ENCODE results near the gene TVP23A.
A peak's percentile ranks its signal among the peaks of the same experiment; 100 is the strongest.
"Not testable (repeated sequence)": the region's sequence is repeated elsewhere in the genome, so short reads cannot be mapped to it uniquely, and the experiment has no call there.

TVP23A gene

DNA sequence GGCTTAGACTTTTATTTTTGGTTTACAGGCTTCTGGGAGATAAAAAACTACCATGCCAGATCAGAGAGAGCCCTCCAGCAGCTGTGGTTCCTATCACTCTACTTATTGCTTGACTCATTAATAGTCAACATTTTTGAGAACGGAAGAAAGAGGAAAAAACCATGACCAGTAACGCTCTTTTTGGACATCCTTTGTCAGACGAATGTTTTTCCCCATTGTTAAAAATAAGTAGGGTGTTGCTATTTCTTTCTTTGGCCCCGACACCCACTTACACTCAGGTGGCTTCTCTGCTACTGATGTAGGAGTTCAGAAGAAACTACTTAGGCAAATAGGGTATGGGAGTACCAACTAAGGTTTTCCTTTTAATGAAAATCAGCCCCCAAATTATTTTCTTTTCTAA lies 27.5 kb downstream of the TVP23A start:
- DNase-seq = no peak

- DNase-seq = not testable (repeated sequence)
These were observed 30.0 kb downstream of the TVP23A start for GRCh38 chr16:10788630-10789029.

- DNase-seq = no peak
These were observed 31.3 kb downstream of the TVP23A start for GRCh38 chr16:10787304-10787703.

DNA sequence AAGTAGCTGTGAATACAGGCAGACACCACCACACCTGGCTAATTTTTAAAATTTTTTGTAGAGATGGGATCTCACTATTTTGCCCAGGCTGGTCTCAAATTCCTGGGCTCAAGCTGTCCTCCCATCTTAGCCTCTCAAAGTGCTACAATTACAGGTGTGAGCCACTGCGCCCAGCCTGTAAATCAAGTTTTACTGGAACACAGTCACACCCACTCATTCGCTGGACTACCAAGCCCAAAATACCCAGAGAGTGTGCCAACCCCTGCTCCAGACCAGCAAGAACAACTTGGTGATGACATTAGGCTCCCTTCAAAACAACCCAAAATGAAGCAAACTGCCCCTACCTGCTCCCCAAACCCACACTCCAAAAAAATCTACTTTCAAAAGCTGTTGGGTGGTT lies 36.0 kb downstream of the TVP23A start:
- no peak for DNase-seq

DNA sequence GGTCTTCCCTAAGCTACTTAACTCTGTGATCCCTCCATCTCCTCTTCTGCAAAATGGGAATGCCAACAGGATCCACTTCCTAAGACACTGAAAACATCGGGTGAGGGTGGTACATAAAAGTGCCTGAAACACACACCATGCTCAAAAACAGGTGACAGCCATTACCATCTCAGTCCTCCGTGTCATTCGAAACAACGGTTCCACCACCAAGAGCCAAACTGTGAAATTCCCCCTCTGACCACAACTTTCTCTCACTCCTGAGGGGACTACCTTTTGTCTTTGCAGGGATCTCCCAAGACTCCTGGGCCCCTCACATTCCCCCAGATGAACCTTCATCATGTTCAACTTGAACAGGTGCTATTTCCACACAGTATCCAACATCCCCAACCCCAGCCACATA lies 38.0 kb downstream of the TVP23A start:
- DNase-seq = no peak

DNA sequence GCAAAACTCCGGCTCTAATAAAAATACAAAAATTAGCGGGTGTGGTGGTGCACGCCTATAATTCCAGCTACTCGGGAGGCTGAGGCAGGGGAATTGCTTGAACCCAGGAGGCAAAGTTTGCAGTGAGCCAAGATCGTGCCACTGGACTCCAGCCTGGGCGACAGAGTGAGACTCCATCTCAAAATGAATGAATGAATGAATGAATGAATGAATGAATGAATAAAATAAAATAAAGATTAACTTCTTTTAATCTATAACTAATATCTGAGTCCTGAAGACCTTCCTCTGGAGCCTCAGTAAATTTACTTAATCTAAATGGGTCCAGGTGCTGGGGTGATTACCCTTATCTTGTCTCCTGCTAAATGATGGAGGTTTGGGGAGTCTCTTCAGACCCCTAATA lies 38.7 kb downstream of the TVP23A start:
- not testable (repeated sequence) for DNase-seq

GRCh38 chr16:10777356-10777755 lies 41.2 kb downstream of the TVP23A start:
- no peak for DNase-seq

GRCh38 chr16:10776923-10777322 lies 41.7 kb downstream of the TVP23A start:
- not testable (repeated sequence) for DNase-seq

DNA sequence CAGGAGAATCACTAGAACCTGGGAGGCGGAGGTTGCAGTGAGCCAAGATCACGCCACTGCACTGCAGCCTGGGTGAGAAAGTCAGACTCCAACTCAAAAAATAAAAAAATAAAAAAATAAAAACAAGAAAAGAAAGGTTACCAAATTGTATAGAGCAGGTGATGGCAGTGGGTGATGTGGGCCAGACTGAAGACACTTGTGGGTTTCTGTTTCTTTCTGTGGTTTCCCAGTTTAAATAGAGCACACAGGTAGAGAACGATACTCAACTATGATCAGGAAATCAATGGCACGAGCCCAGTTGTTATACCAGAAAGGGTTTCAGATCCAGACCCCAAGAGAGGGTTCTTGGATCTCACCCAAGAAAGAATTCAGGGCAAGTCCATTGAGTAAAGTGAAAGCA lies 42.3 kb downstream of the TVP23A start:
- no peak for DNase-seq

DNA sequence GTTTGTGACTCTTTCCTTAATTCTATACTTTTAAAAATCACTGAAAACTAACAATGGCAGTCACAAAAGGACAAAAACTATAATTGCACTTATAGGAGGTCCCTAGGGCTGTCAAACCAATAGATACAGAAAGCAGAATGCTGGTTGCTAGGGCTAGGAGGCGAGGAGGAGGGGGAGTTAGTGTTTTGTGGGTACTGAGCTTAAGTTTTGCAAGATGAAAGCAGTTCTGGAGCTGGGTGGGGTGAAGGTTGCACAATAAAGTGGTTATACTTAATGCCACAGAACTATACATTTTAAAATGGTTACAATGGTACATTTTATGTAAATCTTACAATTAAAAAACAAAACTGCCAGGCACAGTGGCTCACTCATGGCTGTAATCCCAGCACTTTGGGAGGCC lies 47.7 kb downstream of the TVP23A start:
- no peak for DNase-seq

DNA sequence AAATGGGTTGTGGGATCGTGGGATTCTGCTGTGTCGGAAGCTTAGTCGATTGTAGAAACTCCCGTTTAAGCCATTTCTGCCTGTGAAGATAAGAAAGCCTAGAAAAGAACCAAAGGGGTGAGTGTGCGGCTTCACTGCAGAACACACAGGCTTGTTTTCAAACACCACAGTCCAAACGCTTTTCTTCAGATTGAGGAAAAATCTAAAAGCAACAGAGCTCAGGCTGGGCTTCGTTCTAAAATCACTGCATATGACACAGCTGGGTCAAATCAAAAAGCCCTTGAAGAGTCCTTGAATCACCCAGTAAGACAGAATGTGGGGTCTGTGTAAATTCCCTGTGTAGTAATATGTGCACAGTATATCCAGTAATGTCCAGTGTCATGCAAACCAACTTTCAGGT lies 49.2 kb downstream of the TVP23A start:
- DNase-seq = no peak

DNA sequence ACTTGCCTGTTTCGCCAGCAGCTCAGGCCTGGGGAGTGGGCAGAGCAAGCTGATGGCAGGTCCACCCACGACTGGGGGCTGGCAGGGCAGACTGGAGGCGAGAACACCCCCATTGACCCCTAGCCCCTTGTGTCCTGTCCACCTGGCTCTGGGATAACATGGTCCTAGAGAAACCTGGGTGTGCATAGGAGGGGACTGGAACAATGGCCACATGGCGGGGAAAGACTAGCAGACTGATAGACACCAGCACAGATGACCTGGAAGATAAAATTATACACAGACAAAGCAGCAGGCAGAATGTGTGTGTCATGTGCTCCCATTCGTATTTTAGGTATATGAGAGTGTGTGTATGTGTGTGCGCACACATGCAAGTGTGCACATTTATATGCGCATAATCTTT lies 51.5 kb downstream of the TVP23A start:
- no peak for DNase-seq

- DNase-seq = no peak
These were observed 52.8 kb downstream of the TVP23A start for GRCh38 chr16:10765772-10766171.

GRCh38 chr16:10763456-10763855 lies 55.1 kb downstream of the TVP23A start:
- DNase-seq = no peak

DNA sequence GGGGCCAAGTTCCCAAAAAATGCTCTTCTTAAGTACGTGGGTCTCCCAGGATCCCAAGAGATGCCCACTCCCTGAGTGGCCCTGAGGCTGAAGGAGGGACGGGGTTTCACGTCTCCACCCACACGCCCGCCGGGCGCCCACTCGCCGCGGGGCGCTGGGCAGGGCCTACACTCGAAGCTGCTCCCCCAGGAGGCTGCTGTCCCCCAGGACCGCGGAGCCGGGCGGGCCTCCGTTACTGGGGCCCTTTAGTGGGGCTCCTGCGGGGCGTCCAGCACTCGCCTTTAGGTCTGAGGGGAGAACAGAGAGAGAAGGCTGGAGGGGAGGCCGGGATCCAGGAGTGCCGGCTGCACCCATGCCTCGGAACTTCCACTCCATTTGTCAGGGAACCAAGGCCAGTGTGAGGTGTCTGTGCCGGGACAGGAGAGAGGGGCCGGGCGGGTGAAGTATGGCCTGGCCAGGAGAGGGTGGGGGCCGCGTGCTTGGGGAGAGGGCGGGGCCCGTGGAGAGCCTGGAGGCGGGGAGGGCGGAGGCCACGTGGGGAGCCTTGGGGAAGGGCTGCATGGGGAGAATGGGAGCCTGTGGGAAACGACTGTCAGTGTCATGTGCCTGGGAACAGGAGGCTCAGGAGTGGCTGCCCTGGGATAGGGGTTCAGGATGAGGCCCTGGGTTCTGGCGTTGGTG lies 56.1 kb downstream of the TVP23A start:
- DNase-seq = no peak

GRCh38 chr16:10761373-10761772 lies 57.2 kb downstream of the TVP23A start:
- DNase-seq = no peak

GRCh38 chr16:10760858-10761257 lies 57.7 kb downstream of the TVP23A start:
- no peak for DNase-seq

GRCh38 chr16:10756574-10756973 lies 62.0 kb downstream of the TVP23A start:
- DNase-seq = peak; percentile 34

DNA sequence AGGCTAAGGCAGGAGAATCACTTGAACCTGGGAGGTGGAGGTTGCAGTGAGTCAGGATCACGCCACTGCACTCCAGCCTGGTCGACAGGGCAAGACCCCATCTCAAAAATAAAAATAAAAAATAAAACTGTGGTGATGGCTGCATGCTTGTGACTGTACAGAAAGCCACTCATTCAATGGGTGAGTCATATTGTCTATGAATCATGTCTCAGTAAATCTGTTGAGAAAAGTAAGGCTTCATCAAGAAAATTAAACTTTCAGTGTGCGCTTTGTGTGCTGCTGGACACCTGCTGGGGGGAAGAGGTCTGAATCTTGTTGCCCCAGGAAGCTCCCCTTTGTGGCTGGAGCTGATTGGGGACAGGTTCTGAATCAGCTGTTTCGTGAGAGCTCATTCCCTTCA lies 63.7 kb downstream of the TVP23A start:
- DNase-seq = peak; percentile 61

DNA sequence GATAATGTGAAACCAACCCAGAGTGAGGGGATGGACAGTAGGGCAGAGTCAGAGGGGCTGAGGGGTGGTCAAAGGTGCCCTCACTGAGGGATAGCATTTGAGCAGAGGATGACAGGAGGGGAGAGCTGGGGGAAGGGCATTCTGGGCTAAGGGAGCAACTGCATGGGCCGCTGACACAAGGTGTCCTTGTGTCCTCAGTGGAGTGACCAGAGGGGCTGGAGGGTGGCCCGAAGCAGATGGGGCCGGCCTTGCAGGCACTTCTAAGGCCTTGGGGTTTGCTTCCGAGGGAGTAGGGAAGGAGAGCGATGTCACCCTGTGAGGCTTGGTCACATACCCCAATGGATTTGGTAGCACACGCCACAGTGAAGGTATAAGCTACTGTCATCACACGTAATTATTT lies 64.9 kb downstream of the TVP23A start:
- no peak for DNase-seq

DNA sequence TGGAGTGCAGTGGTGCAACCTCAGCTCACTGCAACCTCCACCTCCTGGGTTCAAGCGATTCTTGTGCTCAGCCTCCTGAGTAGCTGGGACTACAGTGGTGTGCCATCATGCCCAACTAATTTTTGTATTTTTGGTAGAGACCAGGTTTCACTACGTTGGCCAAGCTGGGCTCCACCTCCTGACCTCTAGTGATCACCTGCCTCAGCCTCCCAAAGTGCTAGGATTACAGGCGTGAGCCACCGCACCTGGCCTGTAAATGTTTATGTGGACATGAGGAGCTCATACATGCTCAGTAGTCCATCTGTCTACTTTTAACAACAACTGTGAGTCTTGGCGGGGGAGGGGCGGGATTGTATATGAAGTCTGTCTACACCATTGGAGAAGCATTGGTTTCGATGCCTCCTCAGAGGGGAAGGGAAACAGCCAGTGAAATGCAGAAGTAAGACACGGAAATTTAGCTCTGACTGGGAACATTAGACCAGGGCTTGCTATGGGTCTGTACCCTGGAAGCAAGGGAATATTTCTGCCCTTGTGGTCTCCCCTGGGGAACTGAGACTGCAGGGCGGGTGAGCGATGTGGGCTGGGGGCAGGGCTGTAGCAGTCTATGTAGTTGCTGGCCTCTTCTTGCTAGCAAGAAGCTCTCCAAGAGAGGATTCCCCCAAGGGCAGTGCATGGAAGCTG lies 65.6 kb downstream of the TVP23A start:
- DNase-seq = no peak

DNA sequence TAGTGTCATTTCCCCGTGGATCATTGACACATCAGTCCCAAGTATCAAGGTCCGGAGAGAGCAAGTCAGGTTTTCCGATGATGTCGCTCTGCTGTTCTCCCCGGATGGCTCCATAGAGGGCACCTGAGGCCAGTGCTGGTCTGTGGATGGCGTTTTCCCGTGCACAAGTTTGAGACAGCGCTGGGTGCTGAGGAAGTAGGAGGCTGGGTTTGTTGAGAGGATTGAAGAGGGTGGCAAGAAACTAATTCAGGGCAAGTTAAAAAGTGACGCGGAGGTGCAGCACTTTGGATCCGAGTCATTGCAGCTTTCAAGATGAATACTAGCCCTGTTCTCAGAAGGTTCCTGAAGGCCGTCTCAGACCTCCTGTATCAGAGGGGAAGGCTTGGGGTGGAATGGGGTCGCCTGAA lies 67.3 kb downstream of the TVP23A start:
- no peak for DNase-seq

DNA sequence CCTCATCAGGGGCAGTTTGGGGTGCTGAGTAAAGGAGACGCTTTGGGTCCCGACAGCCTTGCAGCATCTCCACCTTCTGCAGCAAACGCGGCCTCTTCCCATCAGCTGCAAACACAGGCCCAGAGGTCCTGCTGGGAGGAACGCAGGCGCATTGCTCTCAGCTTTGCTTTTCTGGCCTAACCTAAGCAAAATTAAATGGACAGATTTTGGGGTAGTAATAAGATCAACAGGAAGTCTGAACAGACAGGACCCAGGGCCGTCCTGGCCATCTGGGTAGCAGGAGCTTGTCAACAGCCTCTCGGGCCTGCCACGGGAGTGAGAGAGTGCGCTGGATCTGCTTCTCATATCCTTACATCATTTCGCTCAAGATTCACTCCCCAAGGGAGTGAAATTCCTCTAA lies 67.8 kb downstream of the TVP23A start:
- DNase-seq = no peak

GRCh38 chr16:10745841-10746240 lies 72.8 kb downstream of the TVP23A start:
- no peak for DNase-seq

Data from fibroblast of upper back skin (primary cell).